UCSD-AML1 (cell line): ENCODE data around the gene PPARG.

Experiments
- DNase-seq: peaks from one replicate; lab custom pipeline; 2025; ENCODE audit not compliant: unreplicated experiment; lab: John Stamatoyannopoulos, UW

The PPARG gene

GRCh38 chr3:12339701-12340480 lies 51.0 kb downstream of the PPARG start:
- DNase-seq, result no peak

DNA sequence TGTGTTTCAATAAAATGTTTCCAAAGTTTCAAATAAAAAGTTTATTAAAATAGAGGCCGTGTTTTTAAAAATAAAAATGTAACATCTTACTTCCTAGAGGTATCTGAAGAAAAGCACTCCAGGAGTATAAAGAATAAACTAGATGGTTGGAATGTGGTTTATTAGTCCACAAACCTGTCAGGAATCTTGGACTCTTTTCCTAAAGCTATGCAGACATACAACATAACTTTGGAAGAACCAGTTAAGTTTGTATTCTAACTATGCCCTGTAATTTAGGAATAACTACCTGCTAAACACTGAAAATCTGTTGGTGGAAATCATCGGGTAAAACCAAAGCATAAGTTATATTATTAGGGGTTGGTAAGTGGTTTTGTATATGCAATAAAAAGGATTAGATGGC lies 51.6 kb downstream of the PPARG start:
- no peak for DNase-seq

DNA sequence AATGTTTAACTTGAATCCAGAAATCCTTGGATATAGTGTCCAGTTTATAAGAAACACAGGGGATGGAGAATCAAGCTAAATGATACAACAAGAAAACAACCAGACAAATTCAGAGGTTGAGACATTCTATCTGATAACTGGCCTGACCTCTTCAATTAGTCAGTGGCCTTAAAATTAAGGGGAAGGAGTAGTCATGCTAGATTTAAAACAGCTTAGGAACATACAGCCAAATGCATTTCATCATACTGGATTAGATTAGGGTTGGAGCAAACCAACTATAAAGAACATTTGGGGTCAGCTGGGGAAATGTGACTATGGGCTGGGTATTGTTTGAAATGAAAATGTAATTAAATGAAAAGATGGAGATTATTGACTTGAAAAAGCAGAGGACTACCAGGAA lies 53.3 kb downstream of the PPARG start:
- no peak for DNase-seq

DNA sequence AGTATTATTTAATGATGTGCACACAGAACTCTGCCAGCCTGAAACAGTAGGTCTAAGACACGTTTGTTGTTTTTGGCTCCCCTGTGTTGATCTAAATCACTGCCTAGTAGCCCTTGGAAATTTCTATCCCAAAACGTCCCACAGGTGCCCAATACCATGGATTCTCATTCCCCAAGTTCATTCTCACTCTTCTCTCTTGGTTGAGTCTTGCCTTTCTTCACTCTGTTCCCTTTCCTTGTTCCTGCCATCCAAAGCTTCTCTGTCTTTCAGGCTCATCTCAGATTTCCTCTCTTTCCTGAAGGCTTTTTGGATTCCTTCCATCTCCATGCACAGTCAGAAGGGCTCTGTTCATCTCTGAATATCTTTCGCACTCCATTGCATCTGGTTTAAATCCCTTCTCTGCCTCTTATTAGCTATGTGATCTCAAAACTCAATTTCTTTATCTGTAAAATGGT lies 54.2 kb downstream of the PPARG start:
- DNase-seq, result no peak

DNA sequence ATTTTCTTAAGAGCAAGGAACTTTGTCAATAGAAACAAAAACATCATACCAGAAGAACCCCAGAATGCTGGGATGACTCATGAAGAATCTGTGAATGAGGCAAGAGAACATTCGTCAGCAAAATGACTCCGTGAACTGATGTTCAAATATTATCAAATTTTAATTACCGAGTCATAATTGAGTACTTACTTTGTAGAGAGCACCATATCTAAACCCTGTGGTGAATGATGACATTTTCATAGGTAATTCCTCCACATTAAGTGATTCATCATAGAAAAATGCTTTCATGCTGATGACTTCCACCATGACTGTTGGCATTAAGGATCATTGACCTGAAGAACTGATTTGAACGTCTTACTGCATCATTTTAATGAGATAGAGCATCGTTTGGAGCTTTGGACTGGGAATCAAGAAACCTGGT lies 56.3 kb downstream of the PPARG start:
- no peak for DNase-seq

DNA sequence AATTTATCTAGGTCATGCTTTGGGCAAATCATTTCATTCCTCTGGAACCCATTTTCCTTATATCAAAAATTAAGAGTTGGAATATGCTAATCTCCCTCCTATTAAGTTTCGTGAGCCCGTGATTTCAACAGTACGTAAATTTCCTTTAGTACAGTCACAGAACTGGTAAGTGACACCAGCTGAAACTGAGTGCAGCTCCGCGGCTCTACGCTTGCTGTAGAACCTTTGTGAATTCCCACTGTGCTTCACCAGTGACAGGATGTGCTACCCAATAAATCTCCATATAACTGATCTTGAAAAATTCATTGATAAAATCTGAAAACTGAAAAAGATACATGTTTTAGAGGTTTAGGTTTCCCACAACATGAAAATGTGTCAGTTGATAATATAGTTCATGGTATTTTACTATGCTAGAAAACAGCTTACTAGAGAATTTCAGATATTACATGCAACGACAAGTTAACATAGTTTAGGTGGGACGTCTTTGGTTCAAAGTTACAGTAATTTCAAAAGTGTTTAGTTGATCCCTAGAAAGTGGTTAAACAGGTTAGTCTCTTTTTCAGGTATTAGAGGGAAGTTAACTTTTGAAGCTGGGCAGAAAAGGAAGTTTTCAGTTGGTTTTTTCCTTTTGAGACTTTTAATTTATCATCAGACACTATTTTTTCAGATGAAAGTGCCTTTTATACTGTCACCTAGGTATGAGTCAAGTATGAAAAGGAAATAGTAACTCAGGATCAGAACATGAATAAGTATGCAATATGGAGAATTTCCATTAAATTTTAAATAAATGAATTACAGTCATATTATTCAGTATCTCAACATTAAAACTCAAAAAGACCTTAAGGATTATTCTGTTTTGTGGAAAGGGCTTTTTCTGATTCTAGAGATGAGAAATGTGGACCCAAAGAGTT lies 57.0 kb downstream of the PPARG start:
- no peak for DNase-seq

- no peak for DNase-seq
These were observed 58.4 kb downstream of the PPARG start for GRCh38 chr3:12347301-12347700.

GRCh38 chr3:12349895-12350811 lies 61.3 kb downstream of the PPARG start:
- DNase-seq, result no peak

DNA sequence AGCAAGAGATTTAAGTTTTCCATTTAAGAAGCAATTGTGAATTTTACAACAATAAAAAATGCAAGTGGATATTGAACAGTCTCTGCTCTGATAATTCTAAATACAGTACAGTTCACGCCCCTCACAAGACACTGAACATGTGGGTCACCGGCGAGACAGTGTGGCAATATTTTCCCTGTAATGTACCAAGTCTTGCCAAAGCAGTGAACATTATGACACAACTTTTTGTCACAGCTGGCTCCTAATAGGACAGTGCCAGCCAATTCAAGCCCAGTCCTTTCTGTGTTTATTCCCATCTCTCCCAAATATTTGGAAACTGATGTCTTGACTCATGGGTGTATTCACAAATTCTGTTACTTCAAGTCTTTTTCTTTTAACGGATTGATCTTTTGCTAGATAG lies 62.3 kb downstream of the PPARG start:
- DNase-seq, result no peak

DNA sequence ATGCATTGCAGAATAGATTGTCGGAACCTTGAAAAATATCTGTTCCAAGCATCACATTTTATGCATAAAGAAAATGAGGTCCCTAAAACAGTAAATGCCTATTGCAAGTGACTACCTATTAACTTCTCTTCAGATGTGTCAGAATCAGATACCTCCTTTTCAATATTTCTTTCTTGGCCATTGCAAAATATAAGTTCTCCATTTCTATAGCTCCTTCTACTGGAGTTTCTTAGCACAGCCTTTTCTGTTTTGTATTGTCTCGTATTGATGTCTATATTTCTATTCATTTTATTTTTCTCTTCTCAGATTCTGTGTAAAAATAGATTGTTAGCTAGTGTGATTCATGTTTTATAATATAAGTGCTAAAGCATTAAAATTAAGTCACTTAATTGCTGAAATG lies 63.4 kb downstream of the PPARG start:
- DNase-seq, result no peak

DNA sequence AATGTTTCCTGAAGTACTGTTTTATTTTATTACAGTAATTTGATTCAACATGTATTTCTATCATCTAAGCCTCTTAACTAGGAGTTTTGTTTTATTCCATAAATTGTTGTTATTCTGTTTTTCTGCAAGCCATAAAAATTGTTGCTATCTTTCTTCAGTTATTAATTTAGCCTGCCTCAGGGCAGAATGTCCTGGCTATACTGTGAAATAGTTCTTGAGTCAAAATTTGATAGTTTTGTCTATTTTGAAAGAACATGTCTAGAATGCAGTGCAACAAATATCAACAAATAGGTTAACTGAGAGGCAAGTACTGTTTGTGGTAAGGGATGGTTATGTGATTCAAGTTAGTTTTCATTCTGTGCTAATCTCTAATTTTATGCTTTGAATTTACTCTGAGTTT lies 63.9 kb downstream of the PPARG start:
- DNase-seq, result no peak

DNA sequence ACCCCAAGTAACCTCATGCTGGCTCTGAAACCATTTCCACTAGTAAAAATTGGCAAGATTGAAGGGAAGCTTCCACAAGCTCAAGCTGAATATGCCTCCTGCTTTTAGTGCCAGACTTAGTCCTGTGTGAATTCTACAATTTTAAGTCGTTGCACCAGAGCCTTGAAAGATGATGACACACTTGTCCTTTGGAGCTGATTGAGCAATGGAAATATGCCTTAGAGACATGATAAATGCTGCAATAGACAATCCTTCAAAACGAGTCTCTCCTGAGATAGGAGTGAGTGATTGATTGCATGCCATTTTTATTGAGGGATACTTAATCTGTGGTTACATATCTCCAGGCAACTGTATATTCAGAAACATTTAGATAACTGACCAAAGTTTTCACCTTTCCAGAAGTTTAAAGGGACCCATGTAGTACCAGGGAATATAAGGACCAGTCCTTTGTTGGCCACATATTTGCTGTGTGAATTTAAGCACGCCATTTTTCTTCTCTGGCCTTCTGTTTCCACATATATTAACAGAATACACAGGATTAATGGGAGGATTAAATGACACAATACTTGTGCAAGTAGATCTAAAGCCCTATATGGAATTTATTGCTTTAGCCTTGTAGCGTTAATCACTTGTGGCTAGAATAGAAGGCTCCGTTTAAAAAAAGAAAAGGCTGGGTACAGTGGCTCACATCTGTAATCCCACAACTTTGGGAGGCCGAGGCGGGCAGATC lies 65.1 kb downstream of the PPARG start:
- DNase-seq, result no peak

DNA sequence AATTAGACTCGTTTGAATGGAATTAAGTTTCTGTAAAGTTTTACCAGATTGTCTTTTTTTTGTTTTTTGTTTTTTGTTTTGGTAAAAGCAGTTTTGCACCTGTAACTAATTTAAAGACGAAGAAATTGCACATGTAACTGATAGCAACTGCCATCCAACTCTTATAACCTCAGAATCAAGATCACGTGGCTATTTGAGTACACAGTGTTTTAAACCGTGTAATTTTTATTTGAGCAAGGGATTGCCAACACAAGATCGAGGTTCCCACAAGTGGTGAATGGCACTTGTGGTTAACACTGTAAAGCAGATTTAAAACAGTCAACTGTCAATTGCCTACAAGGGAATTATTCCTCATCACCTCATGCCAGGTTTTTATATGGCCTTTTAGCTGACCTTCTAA lies 67.3 kb downstream of the PPARG start:
- DNase-seq, result no peak

- no peak for DNase-seq
These were observed 68.1 kb downstream of the PPARG start for GRCh38 chr3:12356996-12357395.

- DNase-seq, result no peak
These were observed 68.6 kb downstream of the PPARG start for GRCh38 chr3:12357456-12357855.

DNA sequence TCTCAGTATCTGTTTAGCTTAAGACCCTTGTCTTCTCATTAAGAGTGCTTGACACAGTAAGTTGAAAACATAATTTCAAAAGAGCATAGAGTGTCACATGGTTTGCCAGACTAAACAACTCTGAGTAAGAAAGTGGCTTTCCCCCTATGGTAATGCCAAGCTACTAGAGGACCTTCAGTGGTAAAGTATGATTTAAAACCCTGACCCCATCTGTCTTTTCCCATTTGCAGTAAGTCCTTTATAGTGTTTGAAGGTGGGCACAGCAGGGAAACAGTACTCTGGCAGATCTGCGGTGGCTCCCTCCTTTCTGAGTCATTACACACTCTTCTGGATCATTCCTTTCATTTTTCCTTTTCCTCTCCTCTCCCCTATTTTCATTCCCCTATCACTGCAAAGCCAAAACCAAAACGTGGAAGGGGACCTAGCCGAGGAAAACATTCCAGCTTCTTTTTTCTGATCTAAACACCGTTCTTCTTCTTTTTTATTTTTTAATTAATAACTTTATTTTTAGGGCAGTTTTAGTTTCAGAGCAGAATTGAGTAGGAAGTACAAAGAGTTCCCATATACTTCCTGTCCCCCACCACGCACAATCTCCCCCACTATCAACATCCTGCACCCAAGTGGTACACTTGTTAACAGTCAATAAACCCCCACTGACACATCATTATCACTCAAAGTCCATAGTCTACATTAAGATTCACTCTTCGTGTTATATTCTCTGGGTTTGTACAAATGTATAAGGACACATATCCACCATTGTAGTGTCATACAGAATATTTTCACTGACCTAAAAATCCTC lies 74.7 kb downstream of the PPARG start:
- no peak for DNase-seq

DNA sequence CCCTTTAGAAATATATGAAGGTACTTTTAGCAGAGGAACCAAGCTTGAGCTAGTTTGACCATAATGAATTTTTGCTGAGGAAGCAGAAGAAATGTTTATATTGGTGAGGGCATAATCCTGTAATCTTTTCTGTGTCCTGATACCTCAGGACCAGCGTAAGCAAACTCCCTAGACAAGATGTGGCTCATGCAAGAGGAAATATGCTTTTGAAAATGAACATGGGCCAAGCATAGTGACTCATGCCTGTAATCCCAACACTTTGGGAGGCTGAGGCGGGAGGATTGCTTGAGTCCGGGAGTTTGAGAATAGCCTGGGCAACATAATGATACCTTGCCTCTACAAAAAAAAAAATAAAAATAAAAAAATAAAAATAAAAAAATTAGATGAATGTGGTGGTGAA lies 78.5 kb downstream of the PPARG start:
- no peak for DNase-seq

- DNase-seq, result no peak
These were observed 80.2 kb downstream of the PPARG start for GRCh38 chr3:12369029-12369428.

GRCh38 chr3:12369598-12369997 lies 80.7 kb downstream of the PPARG start:
- no peak for DNase-seq

DNA sequence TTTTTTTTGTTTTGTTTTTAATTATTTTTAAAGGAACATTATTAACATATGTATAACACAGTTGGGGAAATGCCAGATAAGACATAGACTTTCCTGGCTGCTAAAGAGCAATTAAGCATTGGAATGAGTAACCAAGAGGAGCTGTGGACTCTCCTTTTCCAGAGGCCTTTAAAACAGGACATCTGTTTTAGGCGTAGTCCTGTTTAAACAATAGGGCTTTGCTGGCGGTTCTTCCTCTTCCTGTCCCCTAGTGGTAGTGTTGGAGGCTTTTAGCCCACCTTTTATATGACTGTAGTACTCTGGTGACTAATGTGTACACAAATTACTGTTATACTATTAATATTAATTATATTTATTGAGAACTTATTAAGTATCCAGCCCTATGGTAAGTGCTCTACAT lies 81.9 kb downstream of the PPARG start:
- no peak for DNase-seq
